Naive thymus-derived CD4-positive, alpha-beta T cell (primary cell): ENCODE results near the gene SPECC1. TPM values are rescaled to one million over a fixed set of nuclear protein-coding genes. Genes with fewer than 3 reads are reported as not detected.
"Not testable (repeated sequence)": the region's sequence is repeated elsewhere in the genome, so short reads cannot be mapped to it uniquely, and the experiment has no call there.

Source experiments
- ATAC-seq: fragments of 150-1000 bp; cut with Tn5 transposase; 2 replicates; pipeline ENCODE4 v1.10.0; 2021; ENCODE audit warnings: mild to moderate bottlenecking, moderate library complexity
- CTCF ChIA-PET: fragments of 350-600 bp; sonication (Branson Sonifier 250); formaldehyde crosslinking; loops from one replicate; lab custom pipeline; 2021; ENCODE audit warnings: antibody characterized with exemption; lab: Charles Lee
- POLR2A ChIA-PET: fragments of 350-600 bp; sonication (Branson Sonifier 250); formaldehyde crosslinking; loops from one replicate; lab custom pipeline; 2021; ENCODE audit warnings: antibody characterized with exemption, inconsistent platforms; lab: Charles Lee
- DNase-seq, 9 donors: peaks; one replicate each; pipeline versions ENCODE4 v3.0.0 to v3.0.0-alpha.2; 2020 to 2022; ENCODE audit warnings: mixed read lengths in 1 of 9
- H3K27ac ChIP-seq: one replicate; pipeline ENCODE4 v1.7.0; 2013; ENCODE audit warnings: mild to moderate bottlenecking, low read depth, low read length, moderate library complexity
- H3K27me3 ChIP-seq, 2 donors: one replicate each; pipeline ENCODE4 v1.7.0; 2013; ENCODE audit warnings: low read length in 2 of 2, mild to moderate bottlenecking in 2 of 2, moderate library complexity in 2 of 2; ENCODE audit not compliant: control insufficient read depth in 2 of 2, insufficient read depth in 2 of 2
- H3K36me3 ChIP-seq, 3 experiments: 1 replicate in 2 of 3; 2 replicates in 1 of 3; pipeline ENCODE4 v1.7.0; 2013; ENCODE audit warnings: low read length in 3 of 3, mild to moderate bottlenecking in 3 of 3, moderate library complexity in 1 of 3; ENCODE audit not compliant: insufficient read depth in 3 of 3, control insufficient read depth in 2 of 3
- H3K4me1 ChIP-seq, 2 donors: one replicate each; pipeline ENCODE4 v1.7.0; 2013; ENCODE audit warnings: low read length in 2 of 2, mild to moderate bottlenecking in 2 of 2, moderate library complexity in 1 of 2; ENCODE audit not compliant: control insufficient read depth in 2 of 2, insufficient read depth in 2 of 2
- H3K4me3 ChIP-seq: 2 replicates; pipeline ENCODE4 v1.7.0; 2013; ENCODE audit warnings: mild to moderate bottlenecking, low read length
- H3K9me3 ChIP-seq, 3 experiments: 1 replicate in 2 of 3; 2 replicates in 1 of 3; pipeline ENCODE4 v1.7.0; 2013; ENCODE audit warnings: low read length in 3 of 3; ENCODE audit not compliant: control insufficient read depth in 2 of 3
- H3K27ac Mint-ChIP-seq, 9 donors: one replicate each; pipeline ENCODE4 v1.8.0; 2020 to 2022; ENCODE audit warnings: mixed read lengths in 9 of 9, mild to moderate bottlenecking in 8 of 9, moderate library complexity in 5 of 9, inconsistent platforms in 2 of 9
- H3K27me3 Mint-ChIP-seq, 5 donors: one replicate each; pipeline ENCODE4 v1.8.0; 2021 to 2022; ENCODE audit warnings: mixed read lengths in 5 of 5, mild to moderate bottlenecking in 1 of 5
- H3K36me3 Mint-ChIP-seq, 5 donors: one replicate each; pipeline ENCODE4 v1.8.0; 2020 to 2022; ENCODE audit warnings: mixed read lengths in 5 of 5, mild to moderate bottlenecking in 3 of 5, inconsistent platforms in 1 of 5
- H3K4me1 Mint-ChIP-seq, 7 donors: one replicate each; pipeline ENCODE4 v1.8.0; 2020 to 2022; ENCODE audit warnings: mixed read lengths in 7 of 7, mild to moderate bottlenecking in 3 of 7, inconsistent platforms in 1 of 7
- H3K4me3 Mint-ChIP-seq, 10 donors: one replicate each; pipeline ENCODE4 v1.8.0; 2020 to 2022; ENCODE audit warnings: mild to moderate bottlenecking in 10 of 10, mixed read lengths in 10 of 10, moderate library complexity in 6 of 10, inconsistent platforms in 2 of 10
- H3K9me3 Mint-ChIP-seq, 11 donors: one replicate each; pipeline ENCODE4 v1.8.0; 2020 to 2022; ENCODE audit warnings: mixed read lengths in 11 of 11, mild to moderate bottlenecking in 4 of 11, inconsistent platforms in 1 of 11, moderate library complexity in 1 of 11
- intact Hi-C, 2 donors: fragments of 100-400 bp; cut with micrococcal nuclease; formaldehyde crosslinking; loops; one replicate each; pipeline ENCODE4 v1.15.1; 2023
- polyA plus RNA-seq, 2 donors: library from polyadenylated mRNA; unstranded; fragments of 300-500 nt; fragmentation: Illumina TruSeq; gene quantifications; one replicate each; pipeline ENCODE4 v1.2.3, GENCODE V29; 2021
- total RNA-seq, 6 experiments: library from RNA in 5 of 6; stranded (reverse) in 5 of 6; gene quantifications; 1 replicate in 5 of 6; 2 replicates in 1 of 6; pipeline ENCODE4 v1.2.3 and lab custom pipeline; 2021 to 2026

Gene SPECC1
- total and polyA plus RNA-seq, 7 experiments from 2014 or later: 1.2 to 37.5 (median 4.7) TPM

DNA sequence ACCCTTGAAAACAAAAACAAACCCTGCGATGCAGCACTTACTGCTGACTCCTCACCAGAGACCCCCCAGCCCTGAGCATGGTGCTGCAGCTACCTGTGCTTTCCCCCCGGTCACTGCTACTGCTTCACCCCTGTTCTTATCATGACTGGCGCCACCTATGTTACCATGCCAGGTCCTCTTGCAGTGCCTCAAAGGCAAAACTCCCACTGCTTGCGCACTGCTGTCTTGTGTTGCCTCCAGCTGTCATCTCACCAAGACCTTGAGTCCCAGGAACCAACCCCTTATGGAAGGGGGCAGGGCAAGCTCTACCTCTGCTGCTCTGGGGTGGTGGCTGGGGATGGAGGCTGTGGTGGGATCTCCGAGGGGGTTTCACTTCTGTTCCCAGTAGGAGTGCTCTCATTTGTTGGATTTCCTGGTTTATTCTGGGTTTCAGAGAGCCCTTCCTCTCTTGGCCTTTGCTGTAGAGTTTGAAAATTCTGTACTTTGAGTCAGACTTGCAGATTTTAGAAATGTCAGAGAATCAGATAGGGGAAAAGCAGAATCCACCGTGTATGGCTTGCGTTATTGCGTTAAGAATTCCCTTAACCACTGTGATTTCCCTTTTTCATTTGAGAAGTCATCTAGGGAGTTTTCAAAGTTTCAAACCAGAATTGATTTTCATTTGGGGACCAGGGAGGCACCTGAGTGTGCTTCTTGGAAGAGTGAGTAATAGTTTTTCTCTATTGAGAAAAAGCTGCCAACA is 96.6 kb downstream of the SPECC1 start:
- Histone ChIP-seq H3K4me1 (no peaks in the 10 kb centered on the region), H3K36me3 (no peaks in the 10 kb centered on the region), H3K27ac (no peak overlapping the region), H3K4me3 (no peak overlapping the region), H3K9me3 (no peaks in the 10 kb centered on the region), H3K27me3 (no peaks in the 10 kb centered on the region)
- intact Hi-C loops: no loop called here
- H3K4me3 Mint-ChIP-seq: no peak overlapping the region
- H3K4me1 Mint-ChIP-seq: no peaks in the 10 kb centered on the region
- peaks cover 0 to 4% (median 2%) of the 10 kb centered on the region in 5 donors for H3K27me3 Mint-ChIP-seq
- peaks cover 0 to 3% (median 0%) of the 10 kb centered on the region in 11 donors for H3K9me3 Mint-ChIP-seq
- no peak for ATAC-seq
- H3K36me3 Mint-ChIP-seq: no peaks in the 10 kb centered on the region
- no peak for DNase-seq
- POLR2A ChIA-PET: interaction anchor here (0.6 kb wide), 1 partner anchor 267 kb away, joined by 4 read pairs; no protein-coding TSS in a partner anchor
- H3K27ac Mint-ChIP-seq: no peak overlapping the region
- CTCF ChIA-PET: no interaction called here

DNA sequence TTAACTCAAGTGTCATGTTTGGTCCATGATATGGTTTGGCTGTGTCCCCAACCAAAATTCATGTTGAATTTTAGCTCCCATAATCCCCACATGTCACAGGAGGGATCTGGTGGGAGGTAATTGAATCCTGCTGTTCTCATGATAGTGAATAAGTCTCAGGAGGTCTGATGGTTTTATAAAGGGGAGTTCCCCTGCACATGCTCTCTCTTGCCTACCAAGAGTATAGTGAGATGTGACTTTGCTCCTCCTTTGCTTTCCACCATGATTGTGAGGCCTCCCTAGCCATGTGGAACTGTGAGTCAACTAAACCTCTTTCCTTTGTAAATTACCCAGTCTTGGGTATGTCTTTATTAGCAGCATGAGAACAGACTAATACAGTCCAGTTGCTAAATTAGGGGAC is 97.3 kb downstream of the SPECC1 start:
- H3K27ac ChIP-seq, intact Hi-C loops, H3K4me1 Mint-ChIP-seq, H3K27me3 Mint-ChIP-seq, H3K9me3 Mint-ChIP-seq, CTCF ChIA-PET, H3K27ac Mint-ChIP-seq, H3K4me3 ChIP-seq, H3K4me1 ChIP-seq, H3K36me3 Mint-ChIP-seq, DNase-seq, H3K4me3 Mint-ChIP-seq, ATAC-seq, H3K27me3 ChIP-seq, H3K9me3 ChIP-seq, POLR2A ChIA-PET, H3K36me3 ChIP-seq: not testable (repeated sequence)

DNA sequence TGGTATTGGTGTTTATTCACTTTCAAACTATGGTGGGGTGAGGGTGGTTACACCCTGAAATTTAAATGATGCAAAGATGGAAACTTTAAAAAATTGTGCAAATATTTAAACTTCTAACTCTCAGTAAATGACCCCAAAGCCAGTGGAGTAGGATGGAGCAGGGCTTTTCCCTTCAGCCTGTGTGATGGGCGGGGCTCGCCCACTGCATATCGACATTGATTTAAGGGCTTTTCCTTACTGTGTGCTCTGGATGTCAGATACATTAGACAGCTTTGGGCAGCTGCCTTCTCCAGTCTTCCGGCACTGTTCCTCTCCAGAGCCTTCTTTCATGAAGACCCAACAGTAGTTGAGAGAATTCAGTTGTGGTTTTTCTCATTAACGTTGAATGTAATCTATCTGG is 99.9 kb downstream of the SPECC1 start:
- no peak overlapping the region for H3K27ac ChIP-seq
- H3K27me3 ChIP-seq: no peaks in the 10 kb centered on the region
- H3K9me3 ChIP-seq: no peaks in the 10 kb centered on the region
- H3K36me3 ChIP-seq: no peaks in the 10 kb centered on the region
- ATAC-seq (no peak), DNase-seq (no peak)
- Mint-ChIP-seq H3K4me3 (no peak overlapping the region), H3K9me3 (no peaks in the 10 kb centered on the region), H3K4me1 (no peaks in the 10 kb centered on the region), H3K27me3 (peaks cover 0 to 10% (median under 1%) of the 10 kb centered on the region in 5 donors), H3K27ac (no peak overlapping the region), H3K36me3 (no peaks in the 10 kb centered on the region)
- POLR2A ChIA-PET: no interaction called here
- intact Hi-C loops: no loop called here
- no peaks in the 10 kb centered on the region for H3K4me1 ChIP-seq
- no peak overlapping the region for H3K4me3 ChIP-seq
- CTCF ChIA-PET: interaction anchor here (1.0 to 1.2 kb wide), 2 partner anchors 116 to 118 kb away, joined by 3 read pairs; no protein-coding TSS in a partner anchor

DNA sequence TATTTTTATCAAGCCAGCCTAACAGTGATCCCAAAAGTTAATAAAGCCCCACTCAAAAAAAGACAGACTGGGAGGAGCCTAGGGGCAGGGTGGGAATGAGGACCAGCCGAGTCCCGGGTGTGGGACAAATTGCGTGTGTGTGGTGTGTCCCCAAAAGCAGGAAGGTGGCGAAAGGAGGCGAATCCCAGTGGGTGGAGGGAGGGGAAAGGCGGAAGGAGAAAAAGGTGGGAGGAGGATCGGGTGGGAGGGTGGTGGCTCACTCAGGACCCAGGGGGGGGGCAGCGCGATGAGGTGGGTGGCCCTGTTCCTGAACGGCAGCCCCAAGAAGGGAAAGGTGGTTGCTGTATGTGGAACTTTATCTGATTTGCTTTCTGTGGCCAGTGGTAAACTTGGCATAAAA is 102.4 kb downstream of the SPECC1 start:
- H3K27me3 Mint-ChIP-seq: peaks cover 0 to 15% (median 0%) of the 10 kb centered on the region in 5 donors
- no peaks in the 10 kb centered on the region for H3K4me1 Mint-ChIP-seq
- intact Hi-C loops: no loop called here
- DNase-seq: no peak
- no peak overlapping the region for H3K27ac ChIP-seq
- H3K9me3 Mint-ChIP-seq: no peaks in the 10 kb centered on the region
- no peaks in the 10 kb centered on the region for H3K36me3 ChIP-seq
- H3K4me3 ChIP-seq: no peak overlapping the region
- no peaks in the 10 kb centered on the region for H3K4me1 ChIP-seq
- CTCF ChIA-PET: no interaction called here
- no peaks in the 10 kb centered on the region for H3K9me3 ChIP-seq
- H3K27ac Mint-ChIP-seq: no peak overlapping the region
- no peaks in the 10 kb centered on the region for H3K36me3 Mint-ChIP-seq
- no peak for ATAC-seq
- no peaks in the 10 kb centered on the region for H3K27me3 ChIP-seq
- no peak overlapping the region for H3K4me3 Mint-ChIP-seq
- POLR2A ChIA-PET: no interaction called here

DNA sequence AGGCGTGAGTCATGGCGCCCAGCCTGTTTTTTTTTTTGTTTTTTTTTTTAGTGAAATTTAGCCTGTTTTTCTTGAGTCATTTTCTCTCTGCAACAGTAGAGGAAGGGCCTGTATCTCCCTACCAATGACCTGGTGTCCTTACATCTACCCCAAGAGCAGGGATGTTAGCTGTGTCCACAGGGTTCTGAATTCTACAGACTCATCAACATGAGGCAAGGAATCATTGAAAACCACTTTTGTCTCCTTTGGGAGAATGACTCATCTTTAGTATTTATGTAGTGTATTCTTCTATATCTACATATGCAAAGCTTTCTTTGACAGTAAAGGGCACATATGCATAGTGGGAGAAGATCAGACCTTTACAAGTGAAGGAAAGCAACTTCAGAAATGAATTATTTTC is 105.3 kb downstream of the SPECC1 start:
- H3K27me3 ChIP-seq: no peaks in the 10 kb centered on the region
- Mint-ChIP-seq H3K4me1 (peaks cover 0 to 3% (median 0%) of the 10 kb centered on the region in 7 donors), H3K27me3 (peaks cover 0 to 21% (median 0%) of the 10 kb centered on the region in 5 donors), H3K27ac (no peak overlapping the region), H3K4me3 (no peak overlapping the region), H3K36me3 (no peaks in the 10 kb centered on the region), H3K9me3 (no peaks in the 10 kb centered on the region)
- no peaks in the 10 kb centered on the region for H3K36me3 ChIP-seq
- DNase-seq: no peak
- no peaks in the 10 kb centered on the region for H3K9me3 ChIP-seq
- POLR2A ChIA-PET: no interaction called here
- CTCF ChIA-PET: interaction anchor here (0.6 to 0.7 kb wide), 2 partner anchors 118 to 251 kb away, joined by 4 to 6 read pairs; no protein-coding TSS in a partner anchor
- no peak overlapping the region for H3K27ac ChIP-seq
- H3K4me3 ChIP-seq: no peak overlapping the region
- no peak for ATAC-seq
- intact Hi-C loops: no loop called here
- H3K4me1 ChIP-seq: no peaks in the 10 kb centered on the region

DNA sequence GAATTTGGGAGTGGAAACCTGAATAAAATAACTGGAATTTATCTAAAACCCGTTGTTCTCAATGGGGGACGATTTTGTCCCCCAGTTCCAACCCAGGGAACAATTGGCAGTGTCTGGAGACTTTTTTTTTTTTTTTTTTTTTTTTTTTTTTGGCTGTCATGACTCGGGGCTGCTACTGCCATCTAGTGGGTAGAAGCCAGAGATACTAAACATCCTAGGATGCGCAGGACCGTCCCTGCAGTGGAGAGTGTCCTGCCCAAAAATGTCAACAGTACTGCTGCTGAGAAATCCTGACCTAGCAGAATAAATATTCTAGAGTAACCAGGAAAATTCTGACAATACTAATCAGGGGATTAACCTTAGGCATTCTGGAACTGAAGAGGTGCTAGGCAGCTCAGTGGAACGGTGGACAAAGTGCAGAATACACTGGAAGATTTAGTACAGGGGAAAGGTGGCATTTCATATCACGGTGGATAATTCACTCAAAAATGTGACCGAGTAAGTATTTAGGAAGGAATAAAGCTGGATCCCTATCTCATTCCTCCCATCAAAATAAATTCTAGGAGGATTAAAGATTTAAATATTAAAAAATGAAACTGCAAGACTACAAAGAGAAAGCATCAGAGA is 107.6 kb downstream of the SPECC1 start:
- DNase-seq: peak in 8 of 9 donors; percentile 30 to 68 (median 56)
- ChIA-PET CTCF (interaction anchor here (0.7 to 2.6 kb wide), 5 partner anchors 120 to 163 kb away, joined by 3 to 20 read pairs (median 4); no protein-coding TSS in a partner anchor), POLR2A (no interaction called here)
- Mint-ChIP-seq H3K27ac (peak overlapping the region in 1 of 9 donors; percentile 31), H3K36me3 (no peaks in the 10 kb centered on the region), H3K9me3 (no peaks in the 10 kb centered on the region), H3K4me3 (no peak overlapping the region), H3K4me1 (peaks cover 0 to 3% (median 0%) of the 10 kb centered on the region in 7 donors), H3K27me3 (peaks cover 0 to 22% (median 0%) of the 10 kb centered on the region in 5 donors)
- intact Hi-C loops: loop anchor here (1.0 to 5.0 kb wide), 2 partner anchors 124 to 604 kb away; no protein-coding TSS in a partner anchor
- H3K27me3 ChIP-seq: no peaks in the 10 kb centered on the region
- no peak overlapping the region for H3K27ac ChIP-seq
- H3K36me3 ChIP-seq: no peaks in the 10 kb centered on the region
- no peaks in the 10 kb centered on the region for H3K9me3 ChIP-seq
- no peak overlapping the region for H3K4me3 ChIP-seq
- no peaks in the 10 kb centered on the region for H3K4me1 ChIP-seq
- peak; percentile 88 for ATAC-seq
